PC-9 (cell line): ENCODE measurements around the gene FAU.

Source experiments
- CTCF ChIP-seq: fragments of 200-600 bp; sonication (generic); conservative IDR thresholded peaks from 2 replicates; pipeline ENCODE4 v1.6.1; 2017; ENCODE audit warnings: mixed run types, antibody characterized with exemption, mild to moderate bottlenecking, moderate library complexity
- EZH2 ChIP-seq: fragments of 200-600 bp; sonication (generic); IDR thresholded peaks from 2 replicates; pipeline ENCODE4 v1.8.0; 2017; ENCODE audit warnings: antibody characterized with exemption, low read depth

GRCh38 chr11:65090628-65091027 is 31.3 kb downstream of the FAU start:
- TF ChIP-seq CTCF (no peak), EZH2 (no peak)
